GM18508 (cell line): ENCODE data around the gene FGFR4.

Experiments used
- ATAC-seq: cut with Tn5 transposase; IDR thresholded peaks from one replicate; pipeline ENCODE4 v1.9.1; 2021; ENCODE audit warnings: moderate number of reproducible peaks; ENCODE audit not compliant: insufficient read depth, unreplicated experiment

FGFR4 gene

DNA sequence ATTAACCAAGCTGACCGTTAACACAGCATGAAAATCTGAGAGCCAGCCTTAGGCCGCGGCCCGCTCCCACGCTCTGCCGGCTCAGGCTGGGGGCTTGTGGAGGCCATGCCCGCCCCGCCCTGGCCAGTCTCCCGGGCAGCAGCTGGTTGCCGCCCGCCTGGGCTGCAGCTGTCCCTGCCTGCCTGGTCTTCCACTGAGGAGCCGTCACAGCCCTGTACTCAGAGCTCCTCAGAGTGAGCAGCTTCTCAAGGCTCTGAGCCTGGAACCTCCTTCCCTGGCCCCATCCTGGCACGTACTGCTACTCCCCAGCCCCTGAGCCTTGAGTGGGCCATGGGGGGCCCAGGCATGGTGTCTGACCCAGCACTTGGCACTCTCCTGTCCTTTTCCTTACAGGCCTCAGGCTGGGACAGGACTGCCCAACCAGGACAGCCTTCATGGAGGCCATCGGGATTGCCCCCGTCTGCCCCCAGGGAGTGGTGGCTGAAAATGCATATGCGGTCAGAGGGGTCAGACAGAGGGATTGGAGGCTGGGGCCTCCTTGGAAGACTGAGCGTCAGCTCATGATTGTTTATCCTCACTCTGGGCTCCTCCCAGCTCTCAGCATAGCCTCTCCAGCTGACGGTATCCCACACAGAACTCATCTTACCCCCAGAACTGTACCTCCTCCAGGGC lies 11.9 kb downstream of the FGFR4 start:
- ATAC-seq: no peak

GRCh38 chr5:177099422-177100093 lies 12.8 kb downstream of the FGFR4 start:
- no peak for ATAC-seq

DNA sequence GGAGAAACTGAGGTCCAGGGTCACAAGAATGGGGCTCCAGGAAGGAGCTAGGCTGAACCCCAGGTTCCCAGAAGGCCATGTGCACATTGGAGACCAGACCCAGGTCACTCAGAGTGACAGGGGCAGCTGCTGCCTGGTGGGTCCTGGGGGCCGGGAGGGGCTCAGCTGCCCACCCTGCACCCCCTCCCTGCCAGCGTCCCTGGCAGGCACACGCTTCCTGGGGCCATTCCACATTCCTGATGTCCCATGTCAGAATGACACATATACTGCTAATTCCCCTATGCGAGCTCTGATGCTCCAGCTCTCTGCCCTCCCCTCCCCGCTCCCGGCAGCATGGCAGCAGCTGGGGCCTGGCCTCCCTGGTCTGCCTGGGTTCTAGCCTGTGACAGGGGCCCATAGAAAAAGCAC lies 14.0 kb downstream of the FGFR4 start:
- no peak for ATAC-seq

DNA sequence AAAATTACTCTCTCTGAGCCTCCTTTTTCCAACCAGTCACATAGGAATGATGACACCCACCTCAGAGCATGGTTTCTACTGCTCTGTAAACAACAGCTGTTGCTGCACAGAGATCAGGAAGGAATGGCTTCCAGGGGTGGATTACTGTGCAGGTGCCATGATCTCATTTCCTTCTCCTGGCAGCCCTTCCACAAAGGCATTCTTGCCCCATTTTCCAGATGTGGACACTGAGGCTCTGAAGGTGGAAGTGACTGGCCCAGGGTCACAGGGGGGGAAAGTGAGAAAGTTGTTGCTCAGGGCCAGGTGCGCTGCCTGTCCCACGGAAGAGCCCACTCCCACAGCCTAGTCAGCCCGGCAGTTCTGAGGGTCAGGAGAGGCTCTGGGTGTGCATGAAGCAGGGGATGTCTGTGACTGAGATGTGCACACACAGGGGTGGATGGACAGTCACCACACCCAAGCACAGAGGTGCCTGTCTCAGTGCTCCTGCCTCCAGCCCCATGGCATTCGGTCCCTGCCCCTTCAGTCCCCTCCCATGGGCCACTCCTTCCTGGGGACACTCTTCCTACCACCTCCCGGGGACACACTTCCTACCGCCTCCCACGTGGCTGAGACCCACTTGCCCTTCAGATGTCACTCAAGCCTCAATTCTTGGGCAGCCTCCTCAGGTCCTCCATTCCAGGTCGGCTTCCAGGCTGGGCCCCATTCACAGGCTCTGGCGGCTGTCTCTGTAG lies 17.0 kb downstream of the FGFR4 start:
- ATAC-seq: no peak

- ATAC-seq: no peak
Observed at GRCh38 chr5:177105691-177106476, 19.2 kb downstream of the FGFR4 start.

DNA sequence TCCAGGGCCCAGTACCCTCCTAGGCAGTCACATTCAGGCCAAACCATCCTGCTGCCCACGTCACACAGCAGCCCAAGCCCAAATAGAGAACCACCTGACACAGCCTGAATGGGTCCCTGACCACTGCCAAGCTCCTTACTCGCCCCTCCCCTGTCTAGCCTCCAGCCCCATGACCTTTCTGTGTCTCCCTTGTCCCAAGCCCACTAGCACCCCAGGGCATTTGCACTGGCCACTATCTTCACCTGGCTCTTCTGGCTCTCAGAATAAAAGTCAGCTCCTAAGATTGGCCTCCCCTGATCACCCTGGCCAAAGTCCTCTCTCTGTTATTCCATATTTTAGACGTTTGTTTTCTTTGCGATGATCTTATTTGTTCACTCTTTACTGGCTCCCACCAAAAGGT lies 20.4 kb downstream of the FGFR4 start:
- no peak for ATAC-seq

- ATAC-seq: no peak
Observed at GRCh38 chr5:177109810-177110209, 23.1 kb downstream of the FGFR4 start.

- ATAC-seq: no peak
Observed at GRCh38 chr5:177111720-177112394, 25.1 kb downstream of the FGFR4 start.

- ATAC-seq: no peak
Observed at GRCh38 chr5:177112589-177113220, 26.0 kb downstream of the FGFR4 start.

DNA sequence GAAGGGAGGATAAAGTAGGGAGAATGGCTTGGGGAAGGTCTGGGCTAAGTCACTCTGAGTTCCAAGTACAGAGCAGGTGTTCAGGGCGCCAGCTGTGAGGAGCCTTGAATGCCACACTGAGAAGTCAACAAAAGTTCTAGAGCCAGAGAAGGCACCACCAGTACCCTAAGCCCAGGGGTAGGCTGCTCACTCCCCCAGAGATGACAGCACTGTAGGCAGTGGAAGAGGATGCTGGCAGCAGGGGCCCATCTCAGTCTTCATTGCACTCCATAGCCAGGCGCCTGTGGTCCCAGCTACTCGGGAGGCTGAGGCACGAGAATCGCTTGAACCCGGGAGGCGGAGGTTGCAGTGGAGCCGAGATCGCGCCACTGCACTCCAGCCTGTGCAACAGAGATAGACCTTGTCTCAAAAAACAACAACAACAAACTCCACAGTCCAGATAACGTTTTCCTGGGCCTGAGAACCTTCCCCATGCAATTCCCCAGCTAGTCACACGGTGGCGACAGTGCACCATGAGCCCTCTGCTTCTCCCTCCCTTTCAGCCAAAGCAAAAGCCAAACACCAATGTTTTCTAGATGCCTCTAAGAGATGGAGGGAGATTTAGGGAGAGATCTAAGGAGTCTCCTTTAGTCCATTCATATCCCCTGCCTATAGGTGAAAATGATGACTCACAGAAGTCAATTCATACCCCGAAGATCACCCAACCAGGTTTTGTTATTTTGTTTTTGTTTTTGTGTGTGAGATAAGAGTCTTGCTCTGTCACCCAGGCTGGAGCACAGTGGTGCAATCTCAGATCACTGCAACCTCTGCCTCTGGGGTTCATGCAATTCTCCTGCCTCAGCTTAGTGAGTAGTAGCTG lies 27.1 kb downstream of the FGFR4 start:
- no peak for ATAC-seq

DNA sequence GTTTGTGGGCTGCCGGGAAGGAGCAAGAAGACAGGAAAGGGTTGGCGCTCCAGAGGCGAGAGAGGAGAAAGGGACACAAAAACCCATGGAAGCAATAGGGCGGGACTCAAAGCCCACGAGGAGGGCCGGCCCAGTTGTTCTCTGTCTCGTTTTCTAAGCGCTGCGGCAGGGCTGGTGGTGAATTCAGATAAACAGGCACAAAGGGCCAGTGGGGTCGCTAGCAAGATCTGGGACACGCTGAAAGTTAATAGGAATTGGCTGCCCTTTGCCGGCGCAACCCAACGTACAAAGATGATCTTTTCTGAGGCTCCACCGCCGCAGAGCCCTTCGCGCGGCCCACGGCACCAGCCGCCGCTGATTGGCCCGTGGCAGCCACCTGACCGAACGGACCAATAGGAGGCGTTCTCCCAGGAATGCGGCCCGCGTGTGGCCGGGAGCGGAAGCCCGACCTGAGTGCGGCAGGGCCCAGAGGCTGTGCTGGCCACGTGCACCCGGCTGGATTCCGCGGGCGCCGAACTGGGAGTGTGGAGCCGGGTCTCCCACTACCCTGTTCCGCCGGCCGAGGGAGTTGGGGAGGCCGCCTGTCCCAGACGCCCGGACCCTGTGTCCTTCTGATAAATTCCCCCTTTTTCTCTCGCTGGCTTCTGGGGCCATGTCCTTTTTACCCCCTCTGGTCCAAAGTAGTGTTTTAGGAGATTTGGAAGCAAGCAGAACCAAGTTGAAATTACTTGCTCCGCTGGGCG lies 30.1 kb downstream of the FGFR4 start:
- no peak for ATAC-seq

DNA sequence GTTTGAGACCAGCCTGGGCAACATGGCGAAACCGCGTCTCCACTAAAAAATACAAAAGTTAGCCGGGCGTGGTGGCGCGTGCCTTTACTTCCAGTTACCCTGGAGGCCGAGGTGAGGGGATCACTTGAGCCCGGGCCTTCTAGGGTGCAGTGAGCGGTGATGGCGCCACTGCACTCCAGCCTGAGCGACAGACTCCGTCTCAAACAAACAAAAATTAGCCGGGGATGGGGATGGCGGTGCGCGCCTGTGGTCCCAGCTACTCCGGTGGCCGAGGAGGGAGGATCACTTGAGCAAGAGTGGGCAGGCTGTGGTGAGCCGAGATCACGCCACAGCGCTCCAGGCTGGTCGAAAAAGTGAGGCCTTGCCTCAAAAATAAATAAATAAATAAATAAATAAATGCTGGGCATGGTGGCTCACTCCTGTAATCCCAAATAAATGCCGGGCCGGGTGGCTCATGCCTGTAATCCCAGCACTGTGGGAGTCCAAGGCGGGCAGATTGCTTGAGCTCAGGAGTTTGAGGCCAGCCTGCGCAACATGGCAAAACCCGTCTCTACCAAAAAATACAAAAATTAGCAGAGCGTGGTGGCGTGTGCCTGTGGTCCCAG lies 30.8 kb downstream of the FGFR4 start:
- no peak for ATAC-seq

DNA sequence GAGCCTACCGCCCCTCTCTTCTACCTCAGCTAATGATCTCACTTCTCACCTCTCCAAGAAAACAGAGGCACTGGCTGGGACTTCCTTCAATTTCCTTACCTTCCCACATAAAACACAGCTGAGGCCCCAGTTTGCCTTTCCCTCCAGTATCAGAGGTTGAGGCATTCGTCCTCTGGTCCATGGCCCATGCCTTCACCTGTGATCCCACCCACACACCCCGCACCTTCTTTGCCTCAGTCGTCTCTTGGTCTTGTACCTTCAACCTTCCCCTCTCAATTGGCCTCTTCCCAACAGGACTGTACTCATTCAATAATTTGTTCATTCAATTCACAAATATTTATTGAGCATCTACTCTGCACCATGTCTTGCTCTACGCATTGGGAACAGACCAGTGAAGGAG lies 35.9 kb downstream of the FGFR4 start:
- ATAC-seq: no peak

- no peak for ATAC-seq
Observed at GRCh38 chr5:177123789-177124485, 37.2 kb downstream of the FGFR4 start.

- no peak for ATAC-seq
Observed at GRCh38 chr5:177124486-177124991, 37.8 kb downstream of the FGFR4 start.

DNA sequence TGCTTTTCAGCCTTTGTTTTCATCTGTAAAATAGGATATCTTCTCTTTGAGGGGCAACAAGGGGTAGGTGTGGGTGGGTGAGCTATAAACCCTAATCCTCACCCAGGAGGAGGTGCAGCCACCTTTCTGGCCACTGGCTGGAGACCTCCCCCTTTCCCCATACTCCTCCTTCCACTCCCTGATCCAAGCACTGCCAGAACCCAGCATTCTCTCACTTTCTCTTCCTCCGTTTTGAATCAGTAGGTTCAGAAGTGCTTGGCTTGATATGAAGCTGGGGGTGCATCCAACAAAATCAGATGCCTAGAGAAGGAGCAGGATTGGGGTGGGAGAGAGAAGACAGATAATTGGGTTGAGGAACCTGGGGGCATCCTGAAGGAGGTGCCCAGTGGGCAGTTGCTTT lies 40.1 kb downstream of the FGFR4 start:
- ATAC-seq: no peak

- ATAC-seq: no peak
Observed at GRCh38 chr5:177128551-177128981, 41.9 kb downstream of the FGFR4 start.
